Liver (tissue), 9 donors: ENCODE results near the gene TBC1D14. TPM values are rescaled to one million over a fixed set of nuclear protein-coding genes. Genes with fewer than 3 reads are reported as not detected.

Experiments
- DNase-seq: peaks from one replicate; pipeline ENCODE4 v3.0.0-alpha.2; 2017; ENCODE audit warnings: low spot score
- H3K27ac ChIP-seq, 2 donors: one replicate each; pipeline ENCODE4 v1.7.0; 2013; ENCODE audit warnings: inconsistent platforms in 2 of 2, low read length in 2 of 2, control low read depth in 1 of 2, low read depth in 1 of 2, mild to moderate bottlenecking in 1 of 2
- H3K27me3 ChIP-seq, 4 donors: one replicate each; pipeline versions ENCODE4 v1.6.1 to v1.7.0; 2013; ENCODE audit warnings: low read length in 3 of 4, inconsistent platforms in 1 of 4, mild to moderate bottlenecking in 1 of 4, moderate library complexity in 1 of 4; ENCODE audit not compliant: control insufficient read depth in 4 of 4, insufficient read depth in 4 of 4
- H3K36me3 ChIP-seq, 4 donors: one replicate each; pipeline versions ENCODE4 v1.6.1 to v1.7.0; 2013; ENCODE audit warnings: low read length in 3 of 4, mild to moderate bottlenecking in 3 of 4, low read depth in 1 of 4, moderate library complexity in 1 of 4; ENCODE audit not compliant: control insufficient read depth in 4 of 4, insufficient read depth in 3 of 4
- H3K4me1 ChIP-seq, 4 donors: one replicate each; pipeline versions ENCODE4 v1.6.1 to v1.7.0; 2013; ENCODE audit warnings: low read length in 3 of 4, mild to moderate bottlenecking in 3 of 4, moderate library complexity in 1 of 4; ENCODE audit not compliant: control insufficient read depth in 4 of 4, insufficient read depth in 4 of 4
- H3K4me3 ChIP-seq, 3 donors: one replicate each; pipeline versions ENCODE4 v1.6.1 to v1.7.0; 2013; ENCODE audit warnings: low read length in 3 of 3, control low read depth in 1 of 3, low read depth in 1 of 3, mild to moderate bottlenecking in 1 of 3
- H3K9ac ChIP-seq, 2 donors: one replicate each; pipeline ENCODE4 v1.7.0; 2013; ENCODE audit warnings: low read length in 2 of 2, mild to moderate bottlenecking in 2 of 2, moderate library complexity in 2 of 2, control low read depth in 1 of 2, low read depth in 1 of 2
- H3K9me3 ChIP-seq, 4 donors: one replicate each; pipeline versions ENCODE4 v1.6.1 to v1.7.0; 2013; ENCODE audit warnings: low read length in 3 of 4; ENCODE audit not compliant: control insufficient read depth in 4 of 4
- ATF3 ChIP-seq: IDR thresholded peaks from 2 replicates; pipeline ENCODE4 v1.6.1; 2016; ENCODE audit warnings: antibody characterized with exemption
- CTCF ChIP-seq: fragments of 150-350 bp; IDR thresholded peaks from 2 replicates; pipeline ENCODE4 v1.5.1; 2017; ENCODE audit warnings: improper control_type of control experiment, low read depth, low read length; ENCODE audit not compliant: missing input control
- EGR1 ChIP-seq, 2 donors: IDR thresholded peaks; 2 replicates each; pipeline ENCODE4 v1.6.1; 2016 to 2018; ENCODE audit warnings: antibody characterized with exemption in 2 of 2, low read depth in 2 of 2
- FOXA1 ChIP-seq: IDR thresholded peaks from 2 replicates; pipeline ENCODE4 v1.6.1; 2016; ENCODE audit warnings: antibody characterized with exemption
- FOXA2 ChIP-seq: IDR thresholded peaks from 2 replicates; pipeline ENCODE4 v1.6.1; 2016; ENCODE audit warnings: antibody characterized with exemption
- GABPA ChIP-seq, 2 donors: IDR thresholded peaks in 1 of 2; conservative IDR thresholded peaks in 1 of 2; 2 replicates each; pipeline ENCODE4 v1.6.1; 2016; ENCODE audit warnings: antibody characterized with exemption in 2 of 2, mild to moderate bottlenecking in 1 of 2, moderate library complexity in 1 of 2
- HNF4A ChIP-seq, 2 donors: conservative IDR thresholded peaks; 2 replicates each; pipeline ENCODE4 v1.6.1; 2016; ENCODE audit warnings: antibody characterized with exemption in 2 of 2, mild to moderate bottlenecking in 2 of 2
- HNF4G ChIP-seq: IDR thresholded peaks from 2 replicates; pipeline ENCODE4 v1.6.1; 2016; ENCODE audit warnings: antibody characterized with exemption
- JUND ChIP-seq, 2 donors: IDR thresholded peaks; 2 replicates each; pipeline ENCODE4 v1.6.1; 2016; ENCODE audit warnings: antibody characterized with exemption in 2 of 2
- NR2F2 ChIP-seq: IDR thresholded peaks from 2 replicates; pipeline ENCODE4 v1.6.1; 2016; ENCODE audit warnings: antibody characterized with exemption
- RAD21 ChIP-seq, 2 donors: IDR thresholded peaks; 2 replicates each; pipeline ENCODE4 v1.6.1; 2016; ENCODE audit warnings: antibody characterized with exemption in 2 of 2, mild to moderate bottlenecking in 2 of 2
- REST ChIP-seq: IDR thresholded peaks from 2 replicates; pipeline ENCODE4 v1.6.1; 2016; ENCODE audit warnings: antibody characterized with exemption, mild to moderate bottlenecking
- RXRA ChIP-seq, 2 donors: IDR thresholded peaks; 2 replicates each; pipeline ENCODE4 v1.6.1; 2017 to 2018; ENCODE audit warnings: antibody characterized with exemption in 2 of 2, mild to moderate bottlenecking in 1 of 2
- SP1 ChIP-seq: IDR thresholded peaks from 2 replicates; pipeline ENCODE4 v1.6.1; 2018; ENCODE audit warnings: antibody characterized with exemption, mild to moderate bottlenecking
- TAF1 ChIP-seq: conservative IDR thresholded peaks from 2 replicates; pipeline ENCODE4 v1.6.1; 2016; ENCODE audit warnings: antibody characterized with exemption, mild to moderate bottlenecking
- YY1 ChIP-seq: IDR thresholded peaks from 2 replicates; pipeline ENCODE4 v1.6.1; 2016; ENCODE audit warnings: antibody characterized with exemption, mild to moderate bottlenecking
- ZBTB33 ChIP-seq: IDR thresholded peaks from 2 replicates; pipeline ENCODE4 v1.6.1; 2016; ENCODE audit warnings: antibody characterized with exemption
- WGBS: extraction: QIAGEN DNeasy Blood & Tissue Kit; methylation state at CpG from one replicate; pipeline ENCODE4 v1.1.7; 2013; 5-methylcytosine and 5-hydroxymethylcytosine counted together
- polyA plus RNA-seq, 2 donors: library from polyadenylated mRNA; stranded (reverse) in 1 of 2; unstranded in 1 of 2; fragments of 200-250 nt in 1 of 2; fragments of >200 nt in 1 of 2; fragmentation: Nextera tagmentation in 1 of 2; extraction: Ambion mirVana in 1 of 2; gene quantifications; one replicate each; pipeline versions ENCODE4 v1.2.1 to v1.2.3, GENCODE V29; 2013 to 2015
- total RNA-seq, 2 donors: library from RNA; depleted of rRNA; stranded (reverse); fragments of >200 nt; gene quantifications; one replicate each; pipeline ENCODE4 v1.2.3, GENCODE V29; 2014
- TF ChIP-seq, protein P1 (sequence below): IDR thresholded peaks from 2 replicates; pipeline ENCODE4 v1.6.1; 2016; ENCODE audit warnings: antibody characterized with exemption
- donor health status: healthy.
- donor health status: healthy.
- donor health status: healthy.
- donor health status: healthy.
- donor health status: healthy.

The TBC1D14 gene
- total and polyA plus RNA-seq, 4 donors, result 10.0 to 45.2 (median 22.7) TPM

- Histone ChIP-seq H3K9ac (peak overlapping the region; percentile 45 to 77), H3K4me3 (peak overlapping the region in 2 of 3 donors; percentile 22 to 28), H3K9me3 (peaks cover 0 to 3% (median 0%) of the 10 kb centered on the region in 4 donors), H3K27me3 (no peaks in the 10 kb centered on the region), H3K27ac (peak overlapping the region; percentile 91 to 92), H3K4me1 (peaks cover 15 to 35% (median 26%) of the 10 kb centered on the region in 4 donors), H3K36me3 (no peaks in the 10 kb centered on the region)
- WGBS, result 17% methylated on average over 20 of the region's 20 CpGs
- peak; percentile 54 for DNase-seq
- TF ChIP-seq REST (peak; percentile 46), HNF4G (no peak), FOXA2 (no peak), HNF4A (conservative IDR thresholded peaks at IDR 0.05) (peak in 1 of 2 donors; percentile 49), ATF3 (no peak), JUND (IDR thresholded peaks at IDR 0.05) (peak in 1 of 2 donors; percentile 18), FOXA1 (no peak), GABPA (IDR thresholded peaks at IDR 0.05 in 1 of 2, conservative IDR thresholded peaks at IDR 0.05 in 1 of 2) (no peak), RXRA (IDR thresholded peaks at IDR 0.05) (peak; percentile 56 to 74), NR2F2 (no peak), TAF1 (no peak), EGR1 (IDR thresholded peaks at IDR 0.05; ENCODE audit: low read depth in 2 of 2) (no peak), SP1 (peak; percentile 62), CTCF (peak; percentile 26), ZBTB33 (no peak), RAD21 (IDR thresholded peaks at IDR 0.05) (peak; percentile 71 to 76), YY1 (no peak)
- TF ChIP-seq, protein P1, sequence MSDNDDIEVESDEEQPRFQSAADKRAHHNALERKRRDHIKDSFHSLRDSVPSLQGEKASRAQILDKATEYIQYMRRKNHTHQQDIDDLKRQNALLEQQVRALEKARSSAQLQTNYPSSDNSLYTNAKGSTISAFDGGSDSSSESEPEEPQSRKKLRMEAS, result no peak
Observed at GRCh38 chr4:6892190-6892908, 17.3 kb upstream of the TBC1D14 start.
